Measurements from ENCODE around the gene ATP5F1D. TPM values are rescaled to one million over a fixed set of nuclear protein-coding genes. Genes with fewer than 3 reads are reported as not detected.

The ATP5F1D gene
- total and polyA plus RNA-seq, 2 of the 13 experiments (the other 11 are each of a cell fraction or from before 2014, with no cell fraction given) = 39.4 to 78.7 TPM

DNA sequence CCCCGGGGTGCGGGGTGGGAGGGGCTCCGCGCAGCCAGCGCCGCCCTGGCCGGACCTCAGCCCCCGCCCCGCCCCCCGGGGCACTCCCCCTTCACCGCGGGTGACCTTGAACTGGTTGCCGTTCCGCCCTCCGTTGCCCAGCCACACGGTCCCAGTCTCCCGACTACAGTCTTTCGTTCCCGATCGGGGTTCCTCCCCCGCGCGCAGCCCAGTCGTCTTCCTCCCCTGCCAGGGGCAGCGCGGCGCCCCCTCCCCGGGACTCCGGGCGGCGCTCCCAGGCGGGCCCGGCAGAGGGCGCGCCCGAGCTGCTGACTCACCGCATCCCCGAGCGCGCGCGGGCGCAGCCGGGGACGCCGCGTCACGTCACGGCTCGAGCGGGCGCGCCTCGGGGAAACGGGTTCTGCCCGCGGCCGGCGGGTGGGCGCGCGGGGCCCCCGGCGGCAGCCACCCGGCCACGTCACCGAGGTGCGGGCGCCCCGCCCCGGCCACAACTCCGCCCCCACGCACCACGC is 7.3 kb downstream of the ATP5F1D start (continued):
- TF ChIP-seq AGO1 (IDR thresholded peaks at IDR 0.05; ENCODE audit: low read depth, low read length, poor library complexity, severe bottlenecking) (peak; percentile 85), ARHGAP35 (CRISPR knock-in tag; IDR thresholded peaks at IDR 0.05; ENCODE audit: borderline replicate concordance) (no peak), ELF4 (CRISPR knock-in tag; IDR thresholded peaks at IDR 0.05; ENCODE audit: borderline replicate concordance) (no peak), CCAR2 (optimal IDR thresholded peaks at IDR 0.05; ENCODE audit: low read depth, low read length) (no peak), ZNF496 (CRISPR knock-in tag; IDR thresholded peaks at IDR 0.05; ENCODE audit: insufficient replicate concordance) (no peak), EP300 (IDR thresholded peaks at IDR 0.05; ENCODE audit: low read depth in 2 of 2, low read length in 2 of 2) (peak in 1 of 2 experiments; percentile 35; a peak in 2 of 4 replicates), EP300 (CRISPR knock-in tag; IDR thresholded peaks at IDR 0.05; ENCODE audit: borderline replicate concordance) (no peak), ZBTB7A (CRISPR knock-in tag; IDR thresholded peaks at IDR 0.05) (0 out of 2 replicates have a peak, but pooled peaks have one; percentile 6), ERF (CRISPR knock-in tag; IDR thresholded peaks at IDR 0.05) (no peak; the same call in 1 of the 2 replicates), ZNF652 (CRISPR knock-in tag; IDR thresholded peaks at IDR 0.05; ENCODE audit: borderline replicate concordance, low read depth) (no peak), DPF2 (CRISPR knock-in tag; IDR thresholded peaks at IDR 0.05; ENCODE audit: borderline replicate concordance, low read depth) (no peak), ZFYVE20 (CRISPR knock-in tag; IDR thresholded peaks at IDR 0.05; ENCODE audit: borderline replicate concordance, low read depth) (no peak), SIX1 (CRISPR knock-in tag; IDR thresholded peaks at IDR 0.05; ENCODE audit: borderline replicate concordance) (no peak), ATF7 (IDR thresholded peaks at IDR 0.05) (no peak), ATF7 (CRISPR knock-in tag; IDR thresholded peaks at IDR 0.05) (no peak), NONO (IDR thresholded peaks at IDR 0.05) (no peak), NONO (CRISPR knock-in tag; conservative IDR thresholded peaks at IDR 0.05) (peak; percentile 19; the same call in 1 of the 2 replicates), MXD4 (CRISPR knock-in tag; IDR thresholded peaks at IDR 0.05) (no peak), AGO2 (optimal IDR thresholded peaks at IDR 0.05; ENCODE audit: low read depth, low read length) (peak; percentile 93), FOXA1 (IDR thresholded peaks at IDR 0.05) (no peak), FOXA1 (CRISPR knock-in tag; IDR thresholded peaks at IDR 0.05) (no peak)
- TF ChIP-seq, protein P1, sequence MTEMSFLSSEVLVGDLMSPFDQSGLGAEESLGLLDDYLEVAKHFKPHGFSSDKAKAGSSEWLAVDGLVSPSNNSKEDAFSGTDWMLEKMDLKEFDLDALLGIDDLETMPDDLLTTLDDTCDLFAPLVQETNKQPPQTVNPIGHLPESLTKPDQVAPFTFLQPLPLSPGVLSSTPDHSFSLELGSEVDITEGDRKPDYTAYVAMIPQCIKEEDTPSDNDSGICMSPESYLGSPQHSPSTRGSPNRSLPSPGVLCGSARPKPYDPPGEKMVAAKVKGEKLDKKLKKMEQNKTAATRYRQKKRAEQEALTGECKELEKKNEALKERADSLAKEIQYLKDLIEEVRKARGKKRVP (CRISPR knock-in tag; IDR thresholded peaks at IDR 0.05) = no peak
- TF ChIP-seq, protein P2, sequence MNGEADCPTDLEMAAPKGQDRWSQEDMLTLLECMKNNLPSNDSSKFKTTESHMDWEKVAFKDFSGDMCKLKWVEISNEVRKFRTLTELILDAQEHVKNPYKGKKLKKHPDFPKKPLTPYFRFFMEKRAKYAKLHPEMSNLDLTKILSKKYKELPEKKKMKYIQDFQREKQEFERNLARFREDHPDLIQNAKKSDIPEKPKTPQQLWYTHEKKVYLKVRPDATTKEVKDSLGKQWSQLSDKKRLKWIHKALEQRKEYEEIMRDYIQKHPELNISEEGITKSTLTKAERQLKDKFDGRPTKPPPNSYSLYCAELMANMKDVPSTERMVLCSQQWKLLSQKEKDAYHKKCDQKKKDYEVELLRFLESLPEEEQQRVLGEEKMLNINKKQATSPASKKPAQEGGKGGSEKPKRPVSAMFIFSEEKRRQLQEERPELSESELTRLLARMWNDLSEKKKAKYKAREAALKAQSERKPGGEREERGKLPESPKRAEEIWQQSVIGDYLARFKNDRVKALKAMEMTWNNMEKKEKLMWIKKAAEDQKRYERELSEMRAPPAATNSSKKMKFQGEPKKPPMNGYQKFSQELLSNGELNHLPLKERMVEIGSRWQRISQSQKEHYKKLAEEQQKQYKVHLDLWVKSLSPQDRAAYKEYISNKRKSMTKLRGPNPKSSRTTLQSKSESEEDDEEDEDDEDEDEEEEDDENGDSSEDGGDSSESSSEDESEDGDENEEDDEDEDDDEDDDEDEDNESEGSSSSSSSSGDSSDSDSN (CRISPR knock-in tag; IDR thresholded peaks at IDR 0.05) = peak; percentile 43; the same call in 1 of the 2 replicates
- TF ChIP-seq, protein P3, sequence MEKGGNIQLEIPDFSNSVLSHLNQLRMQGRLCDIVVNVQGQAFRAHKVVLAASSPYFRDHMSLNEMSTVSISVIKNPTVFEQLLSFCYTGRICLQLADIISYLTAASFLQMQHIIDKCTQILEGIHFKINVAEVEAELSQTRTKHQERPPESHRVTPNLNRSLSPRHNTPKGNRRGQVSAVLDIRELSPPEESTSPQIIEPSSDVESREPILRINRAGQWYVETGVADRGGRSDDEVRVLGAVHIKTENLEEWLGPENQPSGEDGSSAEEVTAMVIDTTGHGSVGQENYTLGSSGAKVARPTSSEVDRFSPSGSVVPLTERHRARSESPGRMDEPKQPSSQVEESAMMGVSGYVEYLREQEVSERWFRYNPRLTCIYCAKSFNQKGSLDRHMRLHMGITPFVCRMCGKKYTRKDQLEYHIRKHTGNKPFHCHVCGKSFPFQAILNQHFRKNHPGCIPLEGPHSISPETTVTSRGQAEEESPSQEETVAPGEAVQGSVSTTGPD (CRISPR knock-in tag; IDR thresholded peaks at IDR 0.05) = no peak
- TF ChIP-seq, protein P4, sequence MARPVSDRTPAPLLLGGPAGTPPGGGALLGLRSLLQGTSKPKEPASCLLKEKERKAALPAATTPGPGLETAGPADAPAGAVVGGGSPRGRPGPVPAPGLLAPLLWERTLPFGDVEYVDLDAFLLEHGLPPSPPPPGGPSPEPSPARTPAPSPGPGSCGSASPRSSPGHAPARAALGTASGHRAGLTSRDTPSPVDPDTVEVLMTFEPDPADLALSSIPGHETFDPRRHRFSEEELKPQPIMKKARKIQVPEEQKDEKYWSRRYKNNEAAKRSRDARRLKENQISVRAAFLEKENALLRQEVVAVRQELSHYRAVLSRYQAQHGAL (CRISPR knock-in tag; IDR thresholded peaks at IDR 0.05; ENCODE audit: not compliant biosample characterization) = peak; percentile 8
- TF ChIP-seq, protein P5, sequence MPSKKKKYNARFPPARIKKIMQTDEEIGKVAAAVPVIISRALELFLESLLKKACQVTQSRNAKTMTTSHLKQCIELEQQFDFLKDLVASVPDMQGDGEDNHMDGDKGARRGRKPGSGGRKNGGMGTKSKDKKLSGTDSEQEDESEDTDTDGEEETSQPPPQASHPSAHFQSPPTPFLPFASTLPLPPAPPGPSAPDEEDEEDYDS (CRISPR knock-in tag; IDR thresholded peaks at IDR 0.05) = no peak

Data from HepG2 (cell line).